IMR-90 (cell line): ENCODE results near the gene SOWAHB. TPM values are rescaled to one million over a fixed set of nuclear protein-coding genes. Genes with fewer than 3 reads are reported as not detected.

ENCODE experiments used
- ATAC-seq: fragments of 200-7000 bp; cut with Tn5 transposase; 2 replicates; pipeline ENCODE4 v1.9.1; 2020; ENCODE audit warnings: low read depth, mild to moderate bottlenecking, moderate library complexity
- BruUV-seq: library from RNA; stranded (reverse); fragments of 400-500 nt; replicated peaks from 2 replicates; lab custom pipeline; 2021; lab: Mats Ljungman, UMichigan
- CTCF ChIA-PET: fragments of 300-600 bp; formaldehyde crosslinking; extraction: SDS; loops from one replicate; lab custom pipeline; 2021; ENCODE audit warnings: antibody characterized with exemption; lab: Yijun Ruan, JAX
- POLR2A ChIA-PET: fragments of 300-600 bp; sonication (Branson Sonifier 250); formaldehyde crosslinking; loops from one replicate; lab custom pipeline; 2022; ENCODE audit warnings: antibody characterized with exemption; ENCODE audit not compliant: unreplicated experiment; lab: Charles Lee
- DNase-seq: peaks from one replicate; pipeline ENCODE4 v3.0.0; 2013
- H2AFZ ChIP-seq: replicated peaks from 2 replicates; pipeline ENCODE3; 2013; ENCODE audit warnings: low read length, mild to moderate bottlenecking; ENCODE audit not compliant: poor library complexity
- H2AK5ac ChIP-seq: 2 replicates; pipeline ENCODE4 v1.6.1; 2013; ENCODE audit warnings: low read depth, low read length, inconsistent platforms
- H2AK9ac ChIP-seq: replicated peaks from 2 replicates; pipeline ENCODE3; 2013; ENCODE audit warnings: mild to moderate bottlenecking, low read depth, low read length, moderate library complexity; ENCODE audit not compliant: poor library complexity
- H2BK120ac ChIP-seq: 2 replicates; pipeline ENCODE4 v1.6.1; 2013; ENCODE audit warnings: low read depth, low read length, inconsistent platforms
- H2BK15ac ChIP-seq: 3 replicates; pipeline ENCODE4 v1.6.1; 2013; ENCODE audit warnings: low read depth, low read length, inconsistent platforms
- H2BK20ac ChIP-seq: 2 replicates; pipeline ENCODE4 v1.6.1; 2013; ENCODE audit warnings: low read depth, mild to moderate bottlenecking, inconsistent platforms, low read length, moderate library complexity
- H2BK5ac ChIP-seq: 2 replicates; pipeline ENCODE4 v1.6.1; 2013; ENCODE audit warnings: mild to moderate bottlenecking, low read depth, low read length, inconsistent platforms; ENCODE audit not compliant: poor library complexity, severe bottlenecking
- H3K14ac ChIP-seq: replicated peaks from 2 replicates; pipeline ENCODE4 v1.6.1; 2013; ENCODE audit warnings: low read depth, low read length, inconsistent platforms
- H3K18ac ChIP-seq: 2 replicates; pipeline ENCODE4 v1.6.1; 2013; ENCODE audit warnings: low read depth, low read length, control low read depth
- H3K23ac ChIP-seq: 2 replicates; pipeline ENCODE4 v1.6.1; 2013; ENCODE audit warnings: low read depth, low read length, inconsistent platforms
- H3K27ac ChIP-seq: 2 replicates; pipeline ENCODE4 v1.5.1; 2013; ENCODE audit warnings: mild to moderate bottlenecking, control low read depth, low read length; ENCODE audit not compliant: insufficient read depth
- H3K27me3 ChIP-seq: 2 replicates; pipeline ENCODE4 v1.6.1; 2013; ENCODE audit warnings: low read length; ENCODE audit not compliant: control insufficient read depth, insufficient read depth
- H3K36me3 ChIP-seq: 2 replicates; pipeline ENCODE4 v1.6.1; 2013; ENCODE audit warnings: low read length, mixed read lengths; ENCODE audit not compliant: control insufficient read depth, insufficient read depth
- H3K4ac ChIP-seq: 2 replicates; pipeline ENCODE4 v1.6.1; 2013; ENCODE audit warnings: low read depth, low read length, inconsistent platforms
- H3K4me1 ChIP-seq: 2 replicates; pipeline ENCODE4 v1.6.1; 2013; ENCODE audit warnings: low read length, mixed read lengths; ENCODE audit not compliant: control insufficient read depth, insufficient read depth
- H3K4me2 ChIP-seq: 2 replicates; pipeline ENCODE4 v1.6.1; 2013; ENCODE audit warnings: low read depth, mild to moderate bottlenecking, control low read depth, low read length, moderate library complexity
- H3K4me3 ChIP-seq: 2 replicates; pipeline ENCODE4 v1.5.1; 2013; ENCODE audit warnings: low read depth, mild to moderate bottlenecking, control low read depth, low read length, moderate library complexity; ENCODE audit not compliant: insufficient read depth
- H3K56ac ChIP-seq: 2 replicates; pipeline ENCODE4 v1.6.1; 2013; ENCODE audit warnings: low read length, inconsistent platforms; ENCODE audit not compliant: insufficient read depth; ENCODE audit errors: extremely low read depth
- H3K79me1 ChIP-seq, 2 experiments: 2 replicates each; pipeline ENCODE4 v1.6.1; 2013; ENCODE audit warnings: low read length in 2 of 2, inconsistent platforms in 1 of 2, low read depth in 1 of 2
- H3K9ac ChIP-seq: 2 replicates; pipeline ENCODE4 v1.6.1; 2013; ENCODE audit warnings: low read depth, low read length, control low read depth
- H3K9me1 ChIP-seq: 2 replicates; pipeline ENCODE4 v1.6.1; 2013; ENCODE audit warnings: low read length, inconsistent platforms; ENCODE audit not compliant: insufficient read depth
- H3K9me3 ChIP-seq: 2 replicates; pipeline ENCODE4 v1.6.1; 2013; ENCODE audit warnings: low read length; ENCODE audit not compliant: control insufficient read depth, insufficient read depth
- H4K20me1 ChIP-seq: 2 replicates; pipeline ENCODE4 v1.6.1; 2013; ENCODE audit warnings: low read length, inconsistent platforms; ENCODE audit not compliant: insufficient read depth
- H4K5ac ChIP-seq: 2 replicates; pipeline ENCODE4 v1.6.1; 2013; ENCODE audit warnings: mild to moderate bottlenecking, low read depth, low read length, control low read depth
- H4K8ac ChIP-seq, 2 experiments: 2 replicates each; pipeline ENCODE4 v1.6.1; 2013; ENCODE audit warnings: low read depth in 2 of 2, low read length in 2 of 2, control low read depth in 1 of 2, inconsistent platforms in 1 of 2
- H4K91ac ChIP-seq: 2 replicates; pipeline ENCODE4 v1.6.1; 2013; ENCODE audit warnings: low read depth, low read length, inconsistent platforms; ENCODE audit not compliant: insufficient read depth
- CEBPB ChIP-seq: IDR thresholded peaks from 2 replicates; pipeline ENCODE4 v1.6.1; 2012; ENCODE audit warnings: low read depth, low read length, improper control_type of control experiment
- CHD1 ChIP-seq: IDR thresholded peaks from 2 replicates; pipeline ENCODE4 v1.6.1; 2012; ENCODE audit warnings: low read depth, low read length, improper control_type of control experiment
- FOS ChIP-seq: fragments of 150-350 bp; IDR thresholded peaks from 2 replicates; pipeline ENCODE4 v1.6.1; 2016; ENCODE audit warnings: low read depth, low read length
- MAFK ChIP-seq: IDR thresholded peaks from 2 replicates; pipeline ENCODE4 v1.6.1; 2012; ENCODE audit warnings: low read depth, low read length, improper control_type of control experiment
- MAZ ChIP-seq: IDR thresholded peaks from 2 replicates; pipeline ENCODE4 v1.6.1; 2012; ENCODE audit warnings: low read depth, mild to moderate bottlenecking, low read length, improper control_type of control experiment, moderate library complexity, borderline replicate concordance
- MXI1 ChIP-seq: IDR thresholded peaks from 2 replicates; pipeline ENCODE4 v1.6.1; 2012; ENCODE audit warnings: low read depth, mild to moderate bottlenecking, low read length, moderate library complexity, borderline replicate concordance
- NFE2L2 ChIP-seq: fragments of 150-350 bp; IDR thresholded peaks from 2 replicates; pipeline ENCODE4 v1.6.1; 2016; ENCODE audit warnings: low read depth, mild to moderate bottlenecking, low read length
- POLR2A ChIP-seq: IDR thresholded peaks from 2 replicates; pipeline ENCODE4 v1.6.1; 2012; ENCODE audit warnings: mild to moderate bottlenecking, low read depth, low read length
- RAD21 ChIP-seq: IDR thresholded peaks from 2 replicates; pipeline ENCODE4 v1.6.1; 2012; ENCODE audit warnings: low read length, improper control_type of control experiment
- RCOR1 ChIP-seq: IDR thresholded peaks from 2 replicates; pipeline ENCODE4 v1.6.1; 2012; ENCODE audit warnings: mild to moderate bottlenecking, low read length, improper control_type of control experiment; ENCODE audit not compliant: insufficient replicate concordance
- RFX5 ChIP-seq: IDR thresholded peaks from 2 replicates; pipeline ENCODE4 v1.8.0; 2012; ENCODE audit warnings: low read depth, mild to moderate bottlenecking, low read length, moderate library complexity
- USF2 ChIP-seq: fragments of 150-350 bp; IDR thresholded peaks from 2 replicates; pipeline ENCODE4 v1.6.1; 2017; ENCODE audit warnings: mild to moderate bottlenecking, antibody characterized with exemption, low read length, low read depth
- WGBS, 2 experiments: methylation state at CpG; one replicate each; pipeline versions ENCODE4 v1.1.5 to v1.1.7; 2013; ENCODE audit warnings: missing lambda C conversion rate in 2 of 2; ENCODE audit not compliant: insufficient read length in 1 of 2; ENCODE audit errors: extremely low coverage in 2 of 2; 5-methylcytosine and 5-hydroxymethylcytosine counted together
- dilution Hi-C: fragments of 300-500 bp; cut with HindIII; formaldehyde crosslinking; loops from one replicate; pipeline ENCODE4 v1.14.3; 2018; ENCODE audit warnings: low sequenced_read_pairs; ENCODE audit not compliant: unreplicated experiment
- in situ Hi-C: fragments of 300-500 bp; cut with MboI; formaldehyde crosslinking; loops from 3 replicates; pipeline ENCODE4 v1.14.3; 2019; ENCODE audit warnings: low sequenced_read_pairs, inconsistent platforms, mixed read lengths
- intact Hi-C: fragments of 100-400 bp; cut with micrococcal nuclease; formaldehyde crosslinking; loops from 2 replicates; pipeline ENCODE4 v1.10.0; 2022
- polyA plus RNA-seq, 3 experiments: library from polyadenylated mRNA; depleted of rRNA; stranded (reverse); fragments of >200 nt; gene quantifications; 2 replicates each; pipeline ENCODE4 v1.2.3, GENCODE V29; 2012; ENCODE audit warnings: low replicate concordance in 1 of 3
- total RNA-seq: library from RNA; depleted of rRNA; stranded (reverse); fragments of >200 nt; gene quantifications from 2 replicates; pipeline ENCODE4 v1.2.3, GENCODE V29; 2012
- TF ChIP-seq, protein P1 (sequence below): conservative IDR thresholded peaks from 2 replicates; pipeline ENCODE4 v1.5.1; 2012; ENCODE audit warnings: mild to moderate bottlenecking, low read depth, low read length, improper control_type of control experiment

The SOWAHB gene
- total and polyA plus RNA-seq, 2 of the 4 experiments (the other 2 are of a cell fraction) = not detected

GRCh38 chr4:76857074-76857409 is 40.9 kb downstream of the SOWAHB start:
- H2BK15ac ChIP-seq = no peak overlapping the region
- no peak for DNase-seq
- no peak overlapping the region for H2AK5ac ChIP-seq
- no peak overlapping the region for H2AK9ac ChIP-seq
- no peak overlapping the region for H3K14ac ChIP-seq
- H2BK5ac ChIP-seq = no peak overlapping the region
- H3K36me3 ChIP-seq = no peaks in the 10 kb centered on the region
- ChIA-PET CTCF (interaction anchor here (1.1 kb wide), 1 partner anchor 48 kb away, joined by 3 read pairs; no protein-coding TSS in a partner anchor), POLR2A (no interaction called here)
- H3K56ac ChIP-seq = no peak overlapping the region
- H3K4me1 ChIP-seq = peaks cover 8% of the 10 kb centered on the region
- H4K20me1 ChIP-seq = no peaks in the 10 kb centered on the region
- no peak overlapping the region for H3K9ac ChIP-seq
- no TSS peak for BruUV-seq
- in situ Hi-C loops (no loop called here), dilution Hi-C loops (no loop called here), intact Hi-C loops (loop anchor here (5.0 kb wide), 1 partner anchor 85 kb away; no protein-coding TSS in a partner anchor)
- H3K9me3 ChIP-seq = no peaks in the 10 kb centered on the region
- H3K27me3 ChIP-seq = no peaks in the 10 kb centered on the region
- H2BK120ac ChIP-seq = no peak overlapping the region
- no peak overlapping the region for H3K23ac ChIP-seq
- TF ChIP-seq MAFK = no peak
- TF ChIP-seq, protein P1, sequence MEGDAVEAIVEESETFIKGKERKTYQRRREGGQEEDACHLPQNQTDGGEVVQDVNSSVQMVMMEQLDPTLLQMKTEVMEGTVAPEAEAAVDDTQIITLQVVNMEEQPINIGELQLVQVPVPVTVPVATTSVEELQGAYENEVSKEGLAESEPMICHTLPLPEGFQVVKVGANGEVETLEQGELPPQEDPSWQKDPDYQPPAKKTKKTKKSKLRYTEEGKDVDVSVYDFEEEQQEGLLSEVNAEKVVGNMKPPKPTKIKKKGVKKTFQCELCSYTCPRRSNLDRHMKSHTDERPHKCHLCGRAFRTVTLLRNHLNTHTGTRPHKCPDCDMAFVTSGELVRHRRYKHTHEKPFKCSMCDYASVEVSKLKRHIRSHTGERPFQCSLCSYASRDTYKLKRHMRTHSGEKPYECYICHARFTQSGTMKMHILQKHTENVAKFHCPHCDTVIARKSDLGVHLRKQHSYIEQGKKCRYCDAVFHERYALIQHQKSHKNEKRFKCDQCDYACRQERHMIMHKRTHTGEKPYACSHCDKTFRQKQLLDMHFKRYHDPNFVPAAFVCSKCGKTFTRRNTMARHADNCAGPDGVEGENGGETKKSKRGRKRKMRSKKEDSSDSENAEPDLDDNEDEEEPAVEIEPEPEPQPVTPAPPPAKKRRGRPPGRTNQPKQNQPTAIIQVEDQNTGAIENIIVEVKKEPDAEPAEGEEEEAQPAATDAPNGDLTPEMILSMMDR = no peak
- no peak for TF ChIP-seq RAD21
- TF ChIP-seq RCOR1 = no peak
- TF ChIP-seq FOS = no peak
- TF ChIP-seq CHD1 = no peak
- TF ChIP-seq MXI1 = no peak
- no peak for TF ChIP-seq MAZ
- no peak for TF ChIP-seq POLR2A
- TF ChIP-seq RFX5 = no peak
- no peak for TF ChIP-seq NFE2L2
- no peak for TF ChIP-seq USF2
- TF ChIP-seq CEBPB = no peak
- H3K79me1 ChIP-seq = no peaks in the 10 kb centered on the region
- no peak overlapping the region for H4K8ac ChIP-seq
- no peak overlapping the region for H4K5ac ChIP-seq
- H3K4ac ChIP-seq = no peak overlapping the region
- H3K9me1 ChIP-seq = no peaks in the 10 kb centered on the region; the same call in 1 of the 2 replicates
- H2AFZ ChIP-seq = no peak overlapping the region
- H2BK20ac ChIP-seq = no peak overlapping the region
- H4K91ac ChIP-seq = no peak overlapping the region
- H3K4me2 ChIP-seq = no peak overlapping the region; the same call in 1 of the 2 replicates
- no peak overlapping the region for H3K4me3 ChIP-seq
- ATAC-seq = peak; percentile 30; the same call in 1 of the 2 replicates
- H3K18ac ChIP-seq = peak overlapping the region; percentile 25; the same call in 1 of the 2 replicates
- no peak overlapping the region for H3K27ac ChIP-seq
- no CpG with 5 or more reads among the region's 2 CpGs for WGBS, 2 experiments
